Panc1 (cell line): ENCODE measurements around the gene LRRC3C. TPM values are rescaled to one million over a fixed set of nuclear protein-coding genes. Genes with fewer than 3 reads are reported as not detected.

Experiments
- ATAC-seq: fragments of 200-7000 bp; cut with Tn5 transposase; 2 replicates; pipeline ENCODE4 v1.9.1; 2020; ENCODE audit warnings: mild to moderate bottlenecking, moderate library complexity
- BruUV-seq: library from RNA; stranded (reverse); fragments of 400-500 nt; replicated peaks from 2 replicates; lab custom pipeline; 2021; lab: Mats Ljungman, UMichigan
- CTCF ChIA-PET: fragments of 300-600 bp; sonication (Branson Sonifier 250); formaldehyde crosslinking; loops from one replicate; lab custom pipeline; 2022; ENCODE audit warnings: antibody characterized with exemption; lab: Charles Lee
- POLR2A ChIA-PET: fragments of 300-600 bp; sonication (Branson Sonifier 250); formaldehyde crosslinking; loops from one replicate; lab custom pipeline; 2022; ENCODE audit warnings: antibody characterized with exemption; lab: Charles Lee
- DNase-seq: peaks from one replicate; pipeline ENCODE4 v3.0.0-alpha.2; 2010; ENCODE audit warnings: low read depth, low spot score
- H3K27ac ChIP-seq: 2 replicates; pipeline ENCODE4 v1.5.1; 2011; ENCODE audit warnings: mild to moderate bottlenecking, low read length, inconsistent platforms
- H3K27me3 ChIP-seq: fragments of 200-500 bp; sonication (Bioruptor generic); 2 replicates; pipeline ENCODE4 v1.6.0; 2014; ENCODE audit warnings: low read length, inconsistent platforms; ENCODE audit not compliant: control insufficient read depth, insufficient read depth
- H3K36me3 ChIP-seq: fragments of 200-500 bp; sonication (Bioruptor generic); 2 replicates; pipeline ENCODE4 v1.5.1; 2014; ENCODE audit warnings: inconsistent platforms, mild to moderate bottlenecking, low read length, moderate library complexity; ENCODE audit not compliant: control insufficient read depth, insufficient read depth
- H3K4me1 ChIP-seq: 2 replicates; pipeline ENCODE4 v1.5.1; 2011; ENCODE audit warnings: inconsistent platforms, mild to moderate bottlenecking, low read length, moderate library complexity; ENCODE audit not compliant: control insufficient read depth, insufficient read depth
- H3K4me3 ChIP-seq, 2 experiments: 2 replicates each; pipeline ENCODE4 v1.5.1; 2011 to 2012; ENCODE audit warnings: low read depth in 2 of 2, low read length in 2 of 2, mild to moderate bottlenecking in 2 of 2, inconsistent platforms in 1 of 2, moderate library complexity in 1 of 2
- H3K9me3 ChIP-seq: fragments of 200-500 bp; sonication (Bioruptor generic); 2 replicates; pipeline ENCODE4 v1.5.1; 2014; ENCODE audit warnings: low read depth, mild to moderate bottlenecking, inconsistent platforms, low read length, moderate library complexity; ENCODE audit not compliant: control insufficient read depth, insufficient read depth
- CTCF ChIP-seq: fragments of 450-650 bp; IDR thresholded peaks from 2 replicates; pipeline ENCODE4 v1.5.1; 2017; ENCODE audit warnings: mild to moderate bottlenecking
- POLR2AphosphoS5 ChIP-seq: IDR thresholded peaks from 2 replicates; pipeline ENCODE4 v1.6.1; 2012; ENCODE audit warnings: mild to moderate bottlenecking, low read depth, low read length, moderate library complexity
- REST ChIP-seq, 2 experiments: IDR thresholded peaks; 2 replicates each; pipeline ENCODE4 v1.6.1; 2011 to 2012; ENCODE audit warnings: low read depth in 2 of 2, control low read depth in 1 of 2, low read length in 1 of 2, mild to moderate bottlenecking in 1 of 2, moderate library complexity in 1 of 2; ENCODE audit not compliant: insufficient read depth in 1 of 2
- SIN3A ChIP-seq: IDR thresholded peaks from 2 replicates; pipeline ENCODE4 v1.6.1; 2012; ENCODE audit warnings: low read depth, mild to moderate bottlenecking, low read length, moderate library complexity, borderline replicate concordance; ENCODE audit not compliant: insufficient read depth
- TCF7L2 ChIP-seq: IDR thresholded peaks from 2 replicates; pipeline ENCODE4 v1.6.1; 2011; ENCODE audit warnings: mild to moderate bottlenecking, low read depth, low read length, inconsistent platforms
- in situ Hi-C: cut with HindIII; loops from 2 replicates; pipeline ENCODE4 v1.10.0; 2016; ENCODE audit warnings: low sequenced_read_pairs, low pct_unique_long_range_greater_than_20kb
- intact Hi-C: fragments of 100-400 bp; cut with micrococcal nuclease; formaldehyde crosslinking; loops from one replicate; pipeline ENCODE4 v1.10.0; 2022; ENCODE audit not compliant: unreplicated experiment
- total RNA-seq: library from RNA; stranded (reverse); gene quantifications from one replicate; pipeline ENCODE4 v1.2.1, GENCODE V29; 2021; ENCODE audit not compliant: unreplicated experiment

Gene LRRC3C
- total RNA-seq, 1 experiment from 2014 or later = not detected

- Histone ChIP-seq H3K27me3 (no peaks in the 10 kb centered on the region), H3K9me3 (no peaks in the 10 kb centered on the region), H3K4me3 (no peak overlapping the region), H3K27ac (no peak overlapping the region), H3K36me3 (no peaks in the 10 kb centered on the region), H3K4me1 (no peaks in the 10 kb centered on the region)
- CTCF ChIA-PET = interaction anchor here (0.7 kb wide), 1 partner anchor 18 kb away, joined by 4 read pairs; no protein-coding TSS in a partner anchor
- DNase-seq (no peak), ATAC-seq (no peak)
- in situ Hi-C loops = no loop called here
- no TSS peak for BruUV-seq
- POLR2A ChIA-PET = interaction anchor here (0.6 kb wide), 1 partner anchor 285 kb away, joined by 11 read pairs; no protein-coding TSS in a partner anchor
- TF ChIP-seq CTCF (no peak), SIN3A (no peak), TCF7L2 (no peak)
- intact Hi-C loops = no loop called here
Observed at GRCh38 chr17:39965017-39965699, 37.6 kb downstream of the LRRC3C start.

DNA sequence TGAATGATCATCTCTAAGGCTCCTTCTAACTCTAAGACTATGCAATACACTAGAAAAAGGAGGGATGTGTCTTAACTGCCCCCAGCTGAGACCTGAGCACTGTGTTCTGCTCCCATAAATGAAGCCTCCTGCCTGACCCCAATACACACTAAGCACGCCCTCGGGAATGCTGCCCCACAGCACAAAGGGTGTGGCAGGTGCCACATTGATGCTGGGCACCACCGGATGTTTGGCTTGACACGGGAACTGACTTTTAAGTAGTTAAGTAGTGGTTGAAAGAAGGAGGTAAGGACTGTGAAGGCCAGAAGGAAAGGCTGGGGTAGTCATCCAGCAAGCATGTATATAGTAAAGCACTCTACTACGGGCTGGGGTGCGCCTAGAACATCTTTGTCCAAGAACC lies 39.2 kb downstream of the LRRC3C start:
- CTCF ChIA-PET = no interaction called here
- no peak overlapping the region for H3K4me3 ChIP-seq
- intact Hi-C loops (no loop called here), in situ Hi-C loops (no loop called here)
- POLR2A ChIA-PET = no interaction called here
- H3K36me3 ChIP-seq = no peaks in the 10 kb centered on the region
- no peaks in the 10 kb centered on the region for H3K4me1 ChIP-seq
- no peaks in the 10 kb centered on the region; the same call in 1 of the 2 replicates for H3K27me3 ChIP-seq
- TF ChIP-seq REST (IDR thresholded peaks at IDR 0.05; ENCODE audit: insufficient read depth in 1 of 2, low read depth in 2 of 2, low read length in 1 of 2) = no peak
- no peak for TF ChIP-seq SIN3A
- no peak for TF ChIP-seq CTCF
- no peak for TF ChIP-seq TCF7L2
- no peak for TF ChIP-seq POLR2AphosphoS5
- H3K27ac ChIP-seq = no peak overlapping the region
- DNase-seq = no peak
- no peak for ATAC-seq
- no peaks in the 10 kb centered on the region for H3K9me3 ChIP-seq
- BruUV-seq = no TSS peak
